ENCODE results near the gene CBX4.

Gene CBX4

DNA sequence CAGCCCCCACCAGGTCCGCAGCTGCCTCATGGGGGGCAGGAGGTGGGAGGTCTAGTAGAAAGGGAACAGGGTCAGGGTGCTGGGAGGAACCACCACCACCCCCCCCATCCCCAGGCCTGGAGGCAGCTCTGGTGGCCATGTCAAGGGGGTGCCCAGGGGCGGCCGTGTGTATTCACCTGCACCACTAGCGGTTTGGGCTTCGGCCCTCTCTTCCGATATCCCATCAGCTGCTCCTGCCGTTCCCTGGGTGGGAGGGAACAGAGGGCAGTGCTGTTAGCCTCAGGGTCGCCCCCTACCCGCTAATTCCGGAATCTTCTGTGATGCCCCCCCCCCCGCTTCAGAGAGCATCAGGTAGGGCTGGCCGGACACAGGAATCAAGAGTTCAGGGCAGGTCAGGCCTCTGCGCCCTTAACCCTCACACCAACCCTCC is 3.8 kb downstream of the CBX4 start:
- TF ChIP-seq, protein P1, sequence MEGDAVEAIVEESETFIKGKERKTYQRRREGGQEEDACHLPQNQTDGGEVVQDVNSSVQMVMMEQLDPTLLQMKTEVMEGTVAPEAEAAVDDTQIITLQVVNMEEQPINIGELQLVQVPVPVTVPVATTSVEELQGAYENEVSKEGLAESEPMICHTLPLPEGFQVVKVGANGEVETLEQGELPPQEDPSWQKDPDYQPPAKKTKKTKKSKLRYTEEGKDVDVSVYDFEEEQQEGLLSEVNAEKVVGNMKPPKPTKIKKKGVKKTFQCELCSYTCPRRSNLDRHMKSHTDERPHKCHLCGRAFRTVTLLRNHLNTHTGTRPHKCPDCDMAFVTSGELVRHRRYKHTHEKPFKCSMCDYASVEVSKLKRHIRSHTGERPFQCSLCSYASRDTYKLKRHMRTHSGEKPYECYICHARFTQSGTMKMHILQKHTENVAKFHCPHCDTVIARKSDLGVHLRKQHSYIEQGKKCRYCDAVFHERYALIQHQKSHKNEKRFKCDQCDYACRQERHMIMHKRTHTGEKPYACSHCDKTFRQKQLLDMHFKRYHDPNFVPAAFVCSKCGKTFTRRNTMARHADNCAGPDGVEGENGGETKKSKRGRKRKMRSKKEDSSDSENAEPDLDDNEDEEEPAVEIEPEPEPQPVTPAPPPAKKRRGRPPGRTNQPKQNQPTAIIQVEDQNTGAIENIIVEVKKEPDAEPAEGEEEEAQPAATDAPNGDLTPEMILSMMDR (conservative IDR thresholded peaks at IDR 0.05; ENCODE audit: low read depth): no peak
- POLR2A ChIA-PET (ENCODE audit: low non-redundant PET): no interaction called here
- DNase-seq (ENCODE audit: low spot score): no peak
- H3K27ac ChIP-seq: peak overlapping the region; percentile 97
- CTCF ChIA-PET: interaction anchor here (0.6 to 2.0 kb wide), 16 partner anchors 9 to 193 kb away, joined by 3 to 14 read pairs (median 4); no protein-coding TSS in a partner anchor

DNA sequence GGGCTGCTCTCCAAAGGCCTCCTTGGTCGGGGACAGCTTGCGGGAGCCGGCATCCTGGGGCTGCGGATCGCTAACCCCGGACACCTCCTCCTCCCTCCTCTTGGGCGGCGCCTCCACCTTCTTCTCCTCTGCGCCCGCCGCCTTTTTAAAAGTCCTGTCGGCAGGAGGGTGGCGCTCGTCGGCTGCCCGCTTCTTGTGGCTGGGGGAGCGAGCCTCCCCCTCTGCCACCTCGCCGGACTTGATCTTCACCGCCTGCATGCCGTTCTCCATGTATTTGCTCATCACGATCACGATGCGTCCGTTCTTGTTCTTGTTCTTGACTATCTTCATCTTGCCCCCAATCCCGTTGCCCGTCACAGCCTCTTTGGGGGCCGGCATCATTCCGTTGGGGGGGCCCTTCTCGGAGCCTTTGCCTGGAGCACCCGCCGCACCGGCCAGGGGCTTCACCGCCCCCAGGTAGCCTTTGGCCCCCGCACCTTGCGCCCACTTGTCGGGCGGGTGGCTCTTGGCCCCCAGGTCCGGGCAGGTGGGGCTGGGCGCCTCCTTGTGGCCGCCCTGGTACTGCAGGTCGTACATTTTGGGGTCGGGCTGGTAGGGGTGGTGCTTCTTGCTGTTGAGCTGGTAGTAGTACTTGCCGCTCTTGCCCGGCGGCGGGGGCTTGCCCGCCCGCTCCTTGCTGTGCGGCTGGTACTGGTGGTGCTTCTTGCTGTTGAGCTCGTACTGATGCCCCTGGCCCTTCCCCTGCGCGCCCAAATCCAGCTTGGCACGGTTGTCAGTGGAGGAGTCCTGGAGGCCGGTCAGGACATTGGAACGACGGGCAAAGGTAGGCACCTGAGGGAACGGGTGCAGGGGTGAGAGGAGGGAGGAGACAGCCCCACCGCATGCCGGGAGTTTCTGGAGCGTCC is 4.4 kb downstream of the CBX4 start:
- ChIA-PET POLR2A (ENCODE audit: low non-redundant PET) (no interaction called here), CTCF (interaction anchor here (0.6 to 2.0 kb wide), 14 partner anchors 10 to 193 kb away, joined by 3 to 14 read pairs (median 5); no protein-coding TSS in a partner anchor)
- peak overlapping the region; percentile 97; the same call in 1 of the 2 replicates for H3K27ac ChIP-seq
- TF ChIP-seq, protein P1 (conservative IDR thresholded peaks at IDR 0.05; ENCODE audit: low read depth): peak; percentile 77
- no peak for DNase-seq (ENCODE audit: low spot score)

- TF ChIP-seq, protein P1 (conservative IDR thresholded peaks at IDR 0.05; ENCODE audit: low read depth): no peak
- POLR2A ChIA-PET (ENCODE audit: low non-redundant PET): no interaction called here
- CTCF ChIA-PET: interaction anchor here (1.0 kb wide), 1 partner anchor 56 kb away, joined by 7 read pairs; no protein-coding TSS in a partner anchor
- DNase-seq (ENCODE audit: low spot score): no peak
- H3K27ac ChIP-seq: peak overlapping the region; percentile 15; the same call in 1 of the 2 replicates
Observed at GRCh38 chr17:79833744-79834564, 5.3 kb downstream of the CBX4 start.

DNA sequence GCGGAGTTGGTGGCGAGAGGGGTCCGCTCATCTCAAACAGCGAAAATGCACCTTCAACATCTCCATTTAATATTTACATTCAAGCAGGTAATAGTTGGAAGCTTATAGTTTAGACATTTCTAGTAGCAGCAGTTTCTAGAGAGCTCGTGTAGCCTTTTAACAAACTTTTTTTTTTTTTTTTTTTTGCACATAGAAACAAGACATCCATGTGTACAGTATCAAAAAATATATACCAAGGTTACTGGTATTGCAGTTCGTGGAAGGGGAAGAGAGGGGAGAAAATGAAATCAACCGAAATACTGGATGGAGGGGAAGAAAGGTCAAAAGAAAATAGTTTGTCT is 6.2 kb downstream of the CBX4 start:
- ChIA-PET POLR2A (ENCODE audit: low non-redundant PET) (interaction anchor here (0.6 kb wide), 1 partner anchor 38 kb away, joined by 3 read pairs; no protein-coding TSS in a partner anchor), CTCF (interaction anchor here (1.0 kb wide), 1 partner anchor 55 kb away, joined by 7 read pairs; no protein-coding TSS in a partner anchor)
- no peak overlapping the region for H3K27ac ChIP-seq
- TF ChIP-seq, protein P1 (conservative IDR thresholded peaks at IDR 0.05; ENCODE audit: low read depth): no peak
- no peak for DNase-seq (ENCODE audit: low spot score)

DNA sequence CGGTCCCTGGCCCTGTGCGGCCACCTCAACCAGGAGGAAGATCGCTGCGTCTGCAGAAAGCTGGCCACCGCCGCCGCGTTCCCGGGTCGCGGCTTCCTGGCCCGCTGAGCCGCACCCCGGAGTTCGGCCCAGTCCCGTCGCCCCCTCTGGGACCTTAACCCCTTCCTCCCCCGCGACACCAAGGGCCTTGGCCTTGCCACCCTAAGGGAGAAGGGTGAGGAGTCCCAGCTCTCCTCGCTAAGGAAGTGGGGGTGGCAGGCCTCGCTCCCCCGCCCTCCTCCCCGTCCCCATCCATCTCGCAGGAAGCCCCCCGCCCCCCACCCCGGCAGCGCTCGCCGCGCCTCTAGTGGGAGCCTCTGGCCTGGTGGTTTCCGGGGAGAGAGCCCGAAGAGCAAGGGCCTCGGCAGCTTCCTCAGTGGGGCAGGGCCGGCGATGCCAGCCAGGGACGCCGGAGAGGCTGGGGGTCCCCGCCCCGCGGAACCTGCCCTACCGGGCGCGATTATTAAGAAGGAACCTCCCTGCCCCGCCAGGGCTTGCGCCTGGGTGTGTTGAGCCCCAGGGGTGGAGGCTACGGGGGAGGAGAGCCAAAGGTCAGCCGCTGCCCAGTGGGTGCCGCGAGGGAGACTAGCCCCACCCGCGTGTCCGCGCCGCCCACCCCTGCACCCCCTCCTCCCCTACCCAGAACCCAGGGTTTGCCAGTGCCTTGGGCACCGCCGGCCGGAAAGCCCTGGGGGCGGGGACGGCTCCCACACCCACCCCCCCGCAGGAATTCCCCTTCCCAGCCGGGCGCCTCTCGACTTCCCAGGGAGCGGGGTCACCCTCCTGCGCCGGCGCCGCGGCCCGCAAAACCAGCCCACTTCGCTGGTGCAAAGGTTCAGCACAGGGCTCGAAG is 6.8 kb downstream of the CBX4 start:
- no peak for DNase-seq (ENCODE audit: low spot score)
- no peak overlapping the region for H3K27ac ChIP-seq
- CTCF ChIA-PET: no interaction called here
- TF ChIP-seq, protein P1 (conservative IDR thresholded peaks at IDR 0.05; ENCODE audit: low read depth): no peak
- POLR2A ChIA-PET (ENCODE audit: low non-redundant PET): interaction anchor here (0.6 kb wide), 1 partner anchor 38 kb away, joined by 3 read pairs; no protein-coding TSS in a partner anchor
